ENCODE data around the gene RIPK3. TPM values are rescaled to one million over a fixed set of nuclear protein-coding genes. Genes with fewer than 3 reads are reported as not detected.

The RIPK3 gene
- polyA plus RNA-seq, 1 of the 3 experiments (the other 2 are of a cell fraction), result not detected

DNA sequence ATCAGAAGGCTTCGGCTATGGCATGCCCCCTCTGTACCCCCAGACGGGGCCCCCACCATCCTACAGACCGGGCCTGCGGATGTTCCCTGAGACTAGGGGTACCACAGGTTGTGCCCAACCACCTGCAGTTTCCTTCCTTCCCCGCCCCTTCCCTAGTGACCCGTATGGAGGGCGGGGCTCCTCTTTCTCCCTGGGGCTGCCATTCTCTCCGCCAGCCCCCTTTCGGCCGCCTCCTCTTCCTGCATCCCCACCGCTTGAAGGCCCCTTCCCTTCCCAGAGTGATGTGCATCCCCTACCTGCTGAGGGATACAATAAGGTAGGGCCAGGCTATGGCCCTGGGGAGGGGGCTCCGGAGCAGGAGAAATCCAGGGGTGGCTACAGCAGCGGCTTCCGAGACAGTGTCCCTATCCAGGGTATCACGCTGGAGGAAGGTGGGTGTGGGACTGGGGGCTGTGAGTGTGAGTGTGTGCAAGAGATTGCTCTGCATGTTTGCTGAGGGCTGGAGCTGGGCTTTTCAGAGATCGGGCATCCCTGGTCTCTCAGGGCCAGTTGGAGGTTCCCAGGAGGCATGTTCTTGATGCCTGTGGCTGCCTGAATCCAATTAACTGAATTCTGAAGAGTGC is 36.8 kb upstream of the RIPK3 start:
- H3K36me3 ChIP-seq (replicated peaks in 1 of 2; ENCODE audit: control insufficient read depth in 1 of 2, insufficient read depth in 2 of 2, low read length in 1 of 2), result peaks cover 0 to 26% of the 10 kb centered on the region in 2 experiments
- H2AFZ ChIP-seq (ENCODE audit: low read depth), result no peak overlapping the region
- no peak for DNase-seq
- no peaks in the 10 kb centered on the region for H3K9me2 ChIP-seq
- TF ChIP-seq FOXJ3 (CRISPR knock-in tag; IDR thresholded peaks at IDR 0.05) (no peak), TAF1 (IDR thresholded peaks at IDR 0.05; ENCODE audit: borderline replicate concordance, low read depth, low read length) (no peak), EP300 (IDR thresholded peaks at IDR 0.05; ENCODE audit: borderline replicate concordance in 1 of 2, low read depth in 1 of 2, low read length in 1 of 2) (no peak), CHD2 (IDR thresholded peaks at IDR 0.05; ENCODE audit: low read length, partially characterized antibody) (no peak), FOSL2 (IDR thresholded peaks at IDR 0.05; ENCODE audit: borderline replicate concordance, low read depth) (no peak), MXI1 (IDR thresholded peaks at IDR 0.05; ENCODE audit: low read depth, low read length) (no peak), TCF12 (IDR thresholded peaks at IDR 0.05) (no peak), GABPA (IDR thresholded peaks at IDR 0.05; ENCODE audit: low read depth) (no peak), RCOR1 (IDR thresholded peaks at IDR 0.05; ENCODE audit: low read length) (no peak)
- TF ChIP-seq, protein P1, sequence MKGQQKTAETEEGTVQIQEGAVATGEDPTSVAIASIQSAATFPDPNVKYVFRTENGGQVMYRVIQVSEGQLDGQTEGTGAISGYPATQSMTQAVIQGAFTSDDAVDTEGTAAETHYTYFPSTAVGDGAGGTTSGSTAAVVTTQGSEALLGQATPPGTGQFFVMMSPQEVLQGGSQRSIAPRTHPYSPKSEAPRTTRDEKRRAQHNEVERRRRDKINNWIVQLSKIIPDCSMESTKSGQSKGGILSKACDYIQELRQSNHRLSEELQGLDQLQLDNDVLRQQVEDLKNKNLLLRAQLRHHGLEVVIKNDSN (IDR thresholded peaks at IDR 0.05; ENCODE audit: borderline replicate concordance, low read depth), result no peak
- TF ChIP-seq, protein P2, sequence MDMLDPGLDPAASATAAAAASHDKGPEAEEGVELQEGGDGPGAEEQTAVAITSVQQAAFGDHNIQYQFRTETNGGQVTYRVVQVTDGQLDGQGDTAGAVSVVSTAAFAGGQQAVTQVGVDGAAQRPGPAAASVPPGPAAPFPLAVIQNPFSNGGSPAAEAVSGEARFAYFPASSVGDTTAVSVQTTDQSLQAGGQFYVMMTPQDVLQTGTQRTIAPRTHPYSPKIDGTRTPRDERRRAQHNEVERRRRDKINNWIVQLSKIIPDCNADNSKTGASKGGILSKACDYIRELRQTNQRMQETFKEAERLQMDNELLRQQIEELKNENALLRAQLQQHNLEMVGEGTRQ (IDR thresholded peaks at IDR 0.05; ENCODE audit: borderline replicate concordance, low read depth, low read length), result no peak
- TF ChIP-seq, protein P3, sequence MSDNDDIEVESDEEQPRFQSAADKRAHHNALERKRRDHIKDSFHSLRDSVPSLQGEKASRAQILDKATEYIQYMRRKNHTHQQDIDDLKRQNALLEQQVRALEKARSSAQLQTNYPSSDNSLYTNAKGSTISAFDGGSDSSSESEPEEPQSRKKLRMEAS (IDR thresholded peaks at IDR 0.05; ENCODE audit: low read depth), result no peak
- TF ChIP-seq, protein P4, sequence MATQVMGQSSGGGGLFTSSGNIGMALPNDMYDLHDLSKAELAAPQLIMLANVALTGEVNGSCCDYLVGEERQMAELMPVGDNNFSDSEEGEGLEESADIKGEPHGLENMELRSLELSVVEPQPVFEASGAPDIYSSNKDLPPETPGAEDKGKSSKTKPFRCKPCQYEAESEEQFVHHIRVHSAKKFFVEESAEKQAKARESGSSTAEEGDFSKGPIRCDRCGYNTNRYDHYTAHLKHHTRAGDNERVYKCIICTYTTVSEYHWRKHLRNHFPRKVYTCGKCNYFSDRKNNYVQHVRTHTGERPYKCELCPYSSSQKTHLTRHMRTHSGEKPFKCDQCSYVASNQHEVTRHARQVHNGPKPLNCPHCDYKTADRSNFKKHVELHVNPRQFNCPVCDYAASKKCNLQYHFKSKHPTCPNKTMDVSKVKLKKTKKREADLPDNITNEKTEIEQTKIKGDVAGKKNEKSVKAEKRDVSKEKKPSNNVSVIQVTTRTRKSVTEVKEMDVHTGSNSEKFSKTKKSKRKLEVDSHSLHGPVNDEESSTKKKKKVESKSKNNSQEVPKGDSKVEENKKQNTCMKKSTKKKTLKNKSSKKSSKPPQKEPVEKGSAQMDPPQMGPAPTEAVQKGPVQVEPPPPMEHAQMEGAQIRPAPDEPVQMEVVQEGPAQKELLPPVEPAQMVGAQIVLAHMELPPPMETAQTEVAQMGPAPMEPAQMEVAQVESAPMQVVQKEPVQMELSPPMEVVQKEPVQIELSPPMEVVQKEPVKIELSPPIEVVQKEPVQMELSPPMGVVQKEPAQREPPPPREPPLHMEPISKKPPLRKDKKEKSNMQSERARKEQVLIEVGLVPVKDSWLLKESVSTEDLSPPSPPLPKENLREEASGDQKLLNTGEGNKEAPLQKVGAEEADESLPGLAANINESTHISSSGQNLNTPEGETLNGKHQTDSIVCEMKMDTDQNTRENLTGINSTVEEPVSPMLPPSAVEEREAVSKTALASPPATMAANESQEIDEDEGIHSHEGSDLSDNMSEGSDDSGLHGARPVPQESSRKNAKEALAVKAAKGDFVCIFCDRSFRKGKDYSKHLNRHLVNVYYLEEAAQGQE (IDR thresholded peaks at IDR 0.05; ENCODE audit: low read depth, low read length), result no peak
- H3F3A ChIP-seq (replicated peaks; ENCODE audit: insufficient read depth), result no peaks in the 10 kb centered on the region
- no peaks in the 10 kb centered on the region for H3K27me3 ChIP-seq (ENCODE audit: insufficient read depth)
- H3K9me3 ChIP-seq, result no peaks in the 10 kb centered on the region
- no peak overlapping the region for H3K9ac ChIP-seq
- CTCF ChIA-PET, result interaction anchor here (2.1 to 3.2 kb wide), 2 partner anchors 11 to 55 kb away, joined by 9 to 13 read pairs; no protein-coding TSS in a partner anchor
- H3K4me2 ChIP-seq, result no peak overlapping the region
- H3K4me1 ChIP-seq (ENCODE audit: control insufficient read depth in 1 of 2, insufficient read depth in 2 of 2, low read depth in 1 of 2, low read length in 1 of 2), result peaks cover 0 to 17% of the 10 kb centered on the region in 2 experiments; a peak in 1 of 4 replicates
- H3K4me3 ChIP-seq (ENCODE audit: low read depth in 2 of 2, low read length in 1 of 2), result no peak overlapping the region
- POLR2A ChIA-PET, result no interaction called here
- H3K27ac ChIP-seq (ENCODE audit: low read depth in 2 of 2, low read length in 1 of 2), result no peak overlapping the region
- H3K79me2 ChIP-seq (ENCODE audit: insufficient read depth), result no peaks in the 10 kb centered on the region
- 95% methylated on average over 12 of the region's 16 CpGs for WGBS (ENCODE audit: low lambda C conversion rate)
- no peaks in the 10 kb centered on the region for H4K20me1 ChIP-seq (ENCODE audit: insufficient read depth)

Measured in SK-N-SH (cell line).